Measurements from ENCODE around the gene CBX4.

Gene CBX4

GRCh38 chr17:79790805-79791734 lies 48.2 kb downstream of the CBX4 start:
- no peak for DNase-seq (ENCODE audit: low spot score)
- CTCF ChIA-PET: interaction anchor here (0.6 to 1.8 kb wide), 7 partner anchors 13 to 202 kb away, joined by 3 to 6 read pairs (median 4); no protein-coding TSS in a partner anchor
- POLR2A ChIA-PET (ENCODE audit: low non-redundant PET): no interaction called here

GRCh38 chr17:79789943-79790804 lies 49.1 kb downstream of the CBX4 start:
- H3K27ac ChIP-seq: no peak overlapping the region
- TF ChIP-seq CTCF (conservative IDR thresholded peaks at IDR 0.05; ENCODE audit: low read depth): peak; percentile 91
- ChIA-PET POLR2A (ENCODE audit: low non-redundant PET) (no interaction called here), CTCF (interaction anchor here (0.6 to 1.8 kb wide), 9 partner anchors 13 to 215 kb away, joined by 3 to 6 read pairs (median 4); no protein-coding TSS in a partner anchor)
- no peak for DNase-seq (ENCODE audit: low spot score)

More at GRCh38 chr17:79790805-79791734, 48.2 kb downstream of the CBX4 start:
- H3K27ac ChIP-seq: no peak overlapping the region
- TF ChIP-seq CTCF (conservative IDR thresholded peaks at IDR 0.05; ENCODE audit: low read depth): no peak

- no peak for DNase-seq (ENCODE audit: low spot score)
- ChIA-PET CTCF (interaction anchor here (0.7 to 1.8 kb wide), 7 partner anchors 11 to 216 kb away, joined by 3 to 6 read pairs (median 4); no protein-coding TSS in a partner anchor), POLR2A (ENCODE audit: low non-redundant PET) (no interaction called here)
- TF ChIP-seq CTCF (conservative IDR thresholded peaks at IDR 0.05; ENCODE audit: low read depth): no peak
- no peak overlapping the region for H3K27ac ChIP-seq
Measured at GRCh38 chr17:79788989-79789942, 50.0 kb downstream of the CBX4 start.

- no peak for DNase-seq (ENCODE audit: low spot score)
- ChIA-PET POLR2A (ENCODE audit: low non-redundant PET) (no interaction called here), CTCF (interaction anchor here (1.0 to 1.3 kb wide), 3 partner anchors 10 to 23 kb away, joined by 3 to 4 read pairs (median 3); no protein-coding TSS in a partner anchor)
- H3K27ac ChIP-seq: no peak overlapping the region
- TF ChIP-seq CTCF (conservative IDR thresholded peaks at IDR 0.05; ENCODE audit: low read depth): no peak
Measured at GRCh38 chr17:79788455-79788854, 50.8 kb downstream of the CBX4 start.

GRCh38 chr17:79786930-79787643 lies 52.2 kb downstream of the CBX4 start:
- ChIA-PET POLR2A (ENCODE audit: low non-redundant PET) (no interaction called here), CTCF (no interaction called here)
- no peak for DNase-seq (ENCODE audit: low spot score)
- H3K27ac ChIP-seq: no peak overlapping the region
- no peak for TF ChIP-seq CTCF (conservative IDR thresholded peaks at IDR 0.05; ENCODE audit: low read depth)
